KOPT-K1 (cell line): Measurements from ENCODE around the gene GPC5.
"Not testable (repeated sequence)": the region's sequence is repeated elsewhere in the genome, so short reads cannot be mapped to it uniquely, and the experiment has no call there.

ENCODE experiments used
- H3K27ac ChIP-seq: fragments of 200-600 bp; sonication (generic); 2 replicates; pipeline ENCODE4 v1.5.1; 2016; ENCODE audit warnings: antibody characterized with exemption, mild to moderate bottlenecking, low read depth, low read length; ENCODE audit not compliant: poor library complexity, severe bottlenecking
- H3K36me3 ChIP-seq: fragments of 200-600 bp; sonication (generic); 2 replicates; pipeline ENCODE4 v1.5.1; 2017; ENCODE audit warnings: antibody characterized with exemption, mild to moderate bottlenecking, low read length, moderate library complexity; ENCODE audit not compliant: insufficient read depth
- H3K9me3 ChIP-seq: fragments of 200-600 bp; sonication (generic); 2 replicates; pipeline ENCODE4 v1.5.1; 2017; ENCODE audit warnings: antibody characterized with exemption, low read length, mild to moderate bottlenecking; ENCODE audit not compliant: insufficient read depth, poor library complexity, severe bottlenecking

GPC5 gene

GRCh38 chr13:92518622-92519021 lies 1120.2 kb downstream of the GPC5 start:
- H3K9me3 ChIP-seq, H3K27ac ChIP-seq, H3K36me3 ChIP-seq: not testable (repeated sequence)

- H3K27ac ChIP-seq = no peak overlapping the region
- H3K9me3 ChIP-seq = no peaks in the 10 kb centered on the region
- H3K36me3 ChIP-seq = no peaks in the 10 kb centered on the region
These were observed 1131.9 kb downstream of the GPC5 start for GRCh38 chr13:92530364-92530763.

- Histone ChIP-seq H3K36me3 (no peaks in the 10 kb centered on the region), H3K27ac (no peak overlapping the region), H3K9me3 (no peaks in the 10 kb centered on the region)
These were observed 1137.0 kb downstream of the GPC5 start for GRCh38 chr13:92535222-92536006.

- Histone ChIP-seq H3K9me3 (no peaks in the 10 kb centered on the region), H3K36me3 (no peaks in the 10 kb centered on the region), H3K27ac (no peak overlapping the region)
These were observed 1139.0 kb downstream of the GPC5 start for GRCh38 chr13:92537471-92537870.

- no peak overlapping the region for H3K27ac ChIP-seq
- no peaks in the 10 kb centered on the region for H3K9me3 ChIP-seq
- no peaks in the 10 kb centered on the region for H3K36me3 ChIP-seq
These were observed 1139.7 kb downstream of the GPC5 start for GRCh38 chr13:92538164-92538563.

GRCh38 chr13:92539148-92539547 lies 1140.7 kb downstream of the GPC5 start:
- H3K27ac ChIP-seq, H3K36me3 ChIP-seq, H3K9me3 ChIP-seq: not testable (repeated sequence)

- Histone ChIP-seq H3K36me3 (no peaks in the 10 kb centered on the region), H3K9me3 (no peaks in the 10 kb centered on the region), H3K27ac (no peak overlapping the region)
These were observed 1148.8 kb downstream of the GPC5 start for GRCh38 chr13:92547266-92547665.

- Histone ChIP-seq H3K27ac (no peak overlapping the region), H3K36me3 (no peaks in the 10 kb centered on the region), H3K9me3 (no peaks in the 10 kb centered on the region)
These were observed 1150.9 kb downstream of the GPC5 start for GRCh38 chr13:92549276-92549675.

- Histone ChIP-seq H3K27ac (no peak overlapping the region), H3K36me3 (no peaks in the 10 kb centered on the region), H3K9me3 (no peaks in the 10 kb centered on the region)
These were observed 1155.2 kb downstream of the GPC5 start for GRCh38 chr13:92553470-92554114.

GRCh38 chr13:92560883-92561282 lies 1162.5 kb downstream of the GPC5 start:
- H3K9me3 ChIP-seq = no peaks in the 10 kb centered on the region

GRCh38 chr13:92564942-92565341 lies 1166.5 kb downstream of the GPC5 start:
- Histone ChIP-seq H3K9me3 (no peaks in the 10 kb centered on the region), H3K36me3 (no peaks in the 10 kb centered on the region), H3K27ac (no peak overlapping the region)

More at GRCh38 chr13:92560883-92561282, 1162.5 kb downstream of the GPC5 start:
- Histone ChIP-seq H3K36me3 (no peaks in the 10 kb centered on the region), H3K27ac (no peak overlapping the region)

GRCh38 chr13:92566767-92567166 lies 1168.3 kb downstream of the GPC5 start:
- Histone ChIP-seq H3K36me3 (no peaks in the 10 kb centered on the region), H3K27ac (no peak overlapping the region), H3K9me3 (no peaks in the 10 kb centered on the region)

GRCh38 chr13:92572190-92572589 lies 1173.8 kb downstream of the GPC5 start:
- no peak overlapping the region for H3K27ac ChIP-seq
- H3K36me3 ChIP-seq = no peaks in the 10 kb centered on the region
- H3K9me3 ChIP-seq = no peaks in the 10 kb centered on the region

GRCh38 chr13:92573467-92574057 lies 1175.1 kb downstream of the GPC5 start:
- H3K9me3 ChIP-seq = no peaks in the 10 kb centered on the region
- no peak overlapping the region for H3K27ac ChIP-seq
- H3K36me3 ChIP-seq = no peaks in the 10 kb centered on the region

GRCh38 chr13:92574499-92574898 lies 1176.1 kb downstream of the GPC5 start:
- no peaks in the 10 kb centered on the region for H3K36me3 ChIP-seq

More at GRCh38 chr13:92574499-92574898, 1176.1 kb downstream of the GPC5 start:
- no peak overlapping the region for H3K27ac ChIP-seq
- H3K9me3 ChIP-seq = no peaks in the 10 kb centered on the region
